ENCODE data around the gene MTERF4. TPM values are rescaled to one million over a fixed set of nuclear protein-coding genes. Genes with fewer than 3 reads are reported as not detected.

MTERF4 gene
- total and polyA plus RNA-seq, 11 donors: 16.4 to 29.1 (median 23.0) TPM

GRCh38 chr2:241110607-241111439 lies 8.7 kb upstream of the MTERF4 start:
- peak in 2 of 4 donors; percentile 12 to 29 for ATAC-seq
- Histone ChIP-seq H3K36me3 (peaks cover 0 to 6% (median 0%) of the 10 kb centered on the region in 9 donors), H3K9me3 (no peaks in the 10 kb centered on the region), H3K27me3 (no peaks in the 10 kb centered on the region), H3K27ac (no peak overlapping the region), H3K4me3 (no peak overlapping the region), H3K4me1 (no peaks in the 10 kb centered on the region)
- intact Hi-C loops (cut with DNase I): no loop called here
- TF ChIP-seq POLR2A (IDR thresholded peaks at IDR 0.05) (no peak), CTCF (IDR thresholded peaks at IDR 0.05) (no peak)
- no peak for DNase-seq
- WGBS, 4 donors: 88 to 94% (median 92%) methylated on average over 12 to 19 of the region's 19 CpGs

DNA sequence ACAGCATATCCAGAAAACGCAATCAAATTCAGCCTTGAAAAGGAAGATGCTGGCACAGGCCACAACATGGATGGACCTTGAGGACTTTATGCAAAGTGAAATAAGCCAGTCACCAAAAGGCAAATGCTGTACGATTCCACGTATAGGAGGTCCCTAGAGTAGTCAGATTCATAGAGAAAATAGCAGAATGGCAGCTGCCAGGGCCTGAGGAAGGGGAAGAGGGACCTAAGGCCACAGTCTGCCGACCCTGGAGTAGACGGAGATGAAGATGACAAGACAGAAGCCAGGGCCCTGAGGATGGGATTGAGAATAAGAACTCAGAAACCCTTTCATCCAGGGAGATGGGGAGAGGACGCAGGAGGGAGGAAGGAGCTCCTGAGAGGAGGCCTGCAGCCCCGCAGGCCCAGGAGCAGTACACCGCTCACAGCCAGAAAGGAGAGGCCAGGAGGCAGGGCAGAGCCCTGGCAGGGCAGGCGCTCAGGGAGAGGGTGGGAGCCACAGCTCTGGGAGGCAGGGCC lies 8.1 kb upstream of the MTERF4 start:
- Histone ChIP-seq H3K4me1 (no peaks in the 10 kb centered on the region), H3K9me3 (no peaks in the 10 kb centered on the region), H3K27me3 (no peaks in the 10 kb centered on the region), H3K36me3 (peaks cover 0 to 6% (median 0%) of the 10 kb centered on the region in 9 donors), H3K27ac (no peak overlapping the region), H3K4me3 (no peak overlapping the region)
- WGBS, 4 donors: 90 to 93% (median 92%) methylated on average over 9 of the region's 9 CpGs
- TF ChIP-seq POLR2A (IDR thresholded peaks at IDR 0.05) (no peak), CTCF (IDR thresholded peaks at IDR 0.05) (no peak)
- intact Hi-C loops (cut with DNase I): no loop called here
- DNase-seq: no peak
- no peak for ATAC-seq

- H3K9me3 ChIP-seq: no peaks in the 10 kb centered on the region
- H3K36me3 ChIP-seq: peaks cover 0 to 1% (median 0%) of the 10 kb centered on the region in 9 donors
- no peak overlapping the region for H3K27ac ChIP-seq
- no peak overlapping the region for H3K4me3 ChIP-seq
- ATAC-seq: no peak
- WGBS, 4 donors: 86 to 91% (median 87%) methylated on average over 14 of the region's 14 CpGs
- no peak for DNase-seq
- intact Hi-C loops (cut with DNase I): loop anchor here in 2 of 10 donors (5.0 to 10.0 kb wide), 2 partner anchors 38 to 105 kb away; partner anchors contain the start of gene PASK (in 2 of the 2)
- no peak for TF ChIP-seq CTCF (IDR thresholded peaks at IDR 0.05)
- TF ChIP-seq POLR2A (IDR thresholded peaks at IDR 0.05): no peak
- H3K4me1 ChIP-seq: no peaks in the 10 kb centered on the region
- no peaks in the 10 kb centered on the region for H3K27me3 ChIP-seq
Observed at GRCh38 chr2:241109210-241110088, 7.4 kb upstream of the MTERF4 start.
